Peyer's patch (tissue), 4 donors: ENCODE data around the gene C9orf50.

Experiments used
- CTCF ChIP-seq, 6 experiments: fragments of 450-650 bp in 4 of 6; fragments of 200-600 bp in 2 of 6; sonication (generic) in 1 of 6; IDR thresholded peaks; one replicate each; pipeline ENCODE4 v1.5.1; 2017 to 2019; ENCODE audit warnings: antibody characterized with exemption in 6 of 6, mild to moderate bottlenecking in 3 of 6, moderate library complexity in 1 of 6
- POLR2A ChIP-seq, 2 donors: fragments of 450-650 bp; IDR thresholded peaks; one replicate each; pipeline ENCODE4 v1.5.1; 2017; ENCODE audit warnings: antibody characterized with exemption in 2 of 2, mild to moderate bottlenecking in 2 of 2, moderate library complexity in 2 of 2

DNA sequence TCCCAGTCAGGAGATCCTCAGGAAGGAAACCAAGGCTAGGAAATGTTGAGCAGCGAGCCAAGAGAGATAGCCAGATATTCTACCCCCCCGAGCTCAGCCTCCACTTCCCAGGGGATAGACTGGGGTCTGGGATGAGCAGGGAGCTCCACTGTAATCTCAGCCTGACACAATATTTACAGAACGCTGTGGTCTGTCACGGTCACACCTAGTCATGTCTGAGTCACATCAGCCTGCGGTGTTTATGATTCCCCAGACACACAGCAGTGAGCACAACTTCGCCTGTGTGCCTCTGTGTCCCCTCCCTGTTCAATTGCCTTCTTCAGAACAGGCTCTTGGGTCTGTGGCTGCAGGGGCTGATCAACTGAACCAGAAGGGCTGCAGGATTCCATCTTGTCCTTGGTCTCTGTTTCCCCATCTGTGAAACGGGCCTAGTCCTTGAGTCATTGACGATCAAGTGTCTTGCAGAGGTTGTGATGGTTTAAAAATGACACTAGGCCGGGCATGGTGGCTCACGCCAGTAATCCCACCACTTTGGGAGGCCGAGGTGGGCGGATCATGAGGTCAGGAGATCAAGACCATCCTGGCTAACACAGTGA lies 36.0 kb upstream of the C9orf50 start:
- TF ChIP-seq CTCF (IDR thresholded peaks at IDR 0.05) (no peak), POLR2A (IDR thresholded peaks at IDR 0.05) (no peak)
